ENCODE measurements around the gene SDK2. TPM values are rescaled to one million over a fixed set of nuclear protein-coding genes. Genes with fewer than 3 reads are reported as not detected.

The SDK2 gene
- polyA plus RNA-seq, 1 experiment, result 0.01 TPM

GRCh38 chr17:73641826-73642600 lies 2.2 kb downstream of the SDK2 start:
- Histone ChIP-seq H3K27me3 (ENCODE audit: control insufficient read depth, insufficient read depth, low read length) (peaks cover 47% of the 10 kb centered on the region), H3K9me3 (ENCODE audit: control insufficient read depth, insufficient read depth, low read length) (no peaks in the 10 kb centered on the region; the same call in 1 of the 2 replicates), H3K4me3 (ENCODE audit: low read depth, low read length) (no peak overlapping the region), H3K27ac (ENCODE audit: low read depth, low read length) (no peak overlapping the region)
- ChIA-PET POLR2A (no interaction called here), CTCF (no interaction called here)
- TF ChIP-seq CTCF (IDR thresholded peaks at IDR 0.05; ENCODE audit: low read depth, low read length), result no peak
- no peak for DNase-seq (ENCODE audit: low read depth, low spot score)

GRCh38 chr17:73640691-73641090 lies 3.6 kb downstream of the SDK2 start:
- POLR2A ChIA-PET, result no interaction called here
- Histone ChIP-seq H3K27ac (ENCODE audit: low read depth, low read length) (no peak overlapping the region), H3K4me3 (ENCODE audit: low read depth, low read length) (no peak overlapping the region), H3K9me3 (ENCODE audit: control insufficient read depth, insufficient read depth, low read length) (no peaks in the 10 kb centered on the region; the same call in 1 of the 2 replicates), H3K27me3 (ENCODE audit: control insufficient read depth, insufficient read depth, low read length) (peaks cover 38% of the 10 kb centered on the region)
- no peak for TF ChIP-seq CTCF (IDR thresholded peaks at IDR 0.05; ENCODE audit: low read depth, low read length)
- no peak for DNase-seq (ENCODE audit: low read depth, low spot score)
- CTCF ChIA-PET, result no interaction called here

GRCh38 chr17:73639932-73640331 lies 4.3 kb downstream of the SDK2 start:
- ChIA-PET POLR2A (no interaction called here), CTCF (no interaction called here)
- no peak for DNase-seq (ENCODE audit: low read depth, low spot score)
- TF ChIP-seq CTCF (IDR thresholded peaks at IDR 0.05; ENCODE audit: low read depth, low read length), result no peak
- peaks cover 34% of the 10 kb centered on the region for H3K27me3 ChIP-seq (ENCODE audit: control insufficient read depth, insufficient read depth, low read length)
- H3K9me3 ChIP-seq (ENCODE audit: control insufficient read depth, insufficient read depth, low read length), result no peaks in the 10 kb centered on the region; the same call in 1 of the 2 replicates
- H3K27ac ChIP-seq (ENCODE audit: low read depth, low read length), result no peak overlapping the region
- no peak overlapping the region for H3K4me3 ChIP-seq (ENCODE audit: low read depth, low read length)

GRCh38 chr17:73639322-73639721 lies 4.9 kb downstream of the SDK2 start:
- no peak for DNase-seq (ENCODE audit: low read depth, low spot score)
- no peak for TF ChIP-seq CTCF (IDR thresholded peaks at IDR 0.05; ENCODE audit: low read depth, low read length)
- Histone ChIP-seq H3K27me3 (ENCODE audit: control insufficient read depth, insufficient read depth, low read length) (peaks cover 34% of the 10 kb centered on the region), H3K4me3 (ENCODE audit: low read depth, low read length) (no peak overlapping the region), H3K9me3 (ENCODE audit: control insufficient read depth, insufficient read depth, low read length) (no peaks in the 10 kb centered on the region; the same call in 1 of the 2 replicates), H3K27ac (ENCODE audit: low read depth, low read length) (no peak overlapping the region)
- ChIA-PET POLR2A (no interaction called here), CTCF (no interaction called here)

- no peak overlapping the region for H3K27ac ChIP-seq (ENCODE audit: low read depth, low read length)
- no peaks in the 10 kb centered on the region; the same call in 1 of the 2 replicates for H3K9me3 ChIP-seq (ENCODE audit: control insufficient read depth, insufficient read depth, low read length)
- no peak for DNase-seq (ENCODE audit: low read depth, low spot score)
- H3K4me3 ChIP-seq (ENCODE audit: low read depth, low read length), result no peak overlapping the region
- ChIA-PET CTCF (no interaction called here), POLR2A (no interaction called here)
- peaks cover 28% of the 10 kb centered on the region for H3K27me3 ChIP-seq (ENCODE audit: control insufficient read depth, insufficient read depth, low read length)
- no peak for TF ChIP-seq CTCF (IDR thresholded peaks at IDR 0.05; ENCODE audit: low read depth, low read length)
Observed at GRCh38 chr17:73638556-73638955, 5.7 kb downstream of the SDK2 start.

Measured in AG04450 (cell line).